OCI-LY3 (cell line): Measurements from ENCODE around the gene PTPRC.
A peak's percentile ranks its signal among the peaks of the same experiment; 100 is the strongest.

Experiments used
- H2AFZ ChIP-seq: fragments of 200-600, 300-600 bp; shearing (Covaris generic); 2 replicates; pipeline ENCODE4 v1.6.0; 2014; ENCODE audit warnings: antibody characterized with exemption, low read depth, low read length
- H3K27ac ChIP-seq: fragments of 200-600, 300-600 bp; sonication (generic); 2 replicates; pipeline ENCODE4 v1.5.1; 2014; ENCODE audit warnings: mild to moderate bottlenecking, low read length, moderate library complexity, mixed read lengths
- H3K27me3 ChIP-seq: fragments of 200-600, 300-600 bp; sonication (generic); 2 replicates; pipeline ENCODE4 v1.6.1; 2014; ENCODE audit warnings: low read depth, low read length, mixed read lengths
- H3K36me3 ChIP-seq: fragments of 200-600, 300-600 bp; sonication (generic); replicated peaks from 2 replicates; pipeline ENCODE3; 2014; ENCODE audit warnings: low read depth, low read length, mixed read lengths
- H3K4me1 ChIP-seq: fragments of 300-600, 200-600 bp; sonication (generic); 2 replicates; pipeline ENCODE4 v1.6.1; 2014; ENCODE audit warnings: low read length, mixed read lengths
- H3K4me2 ChIP-seq: fragments of 200-600, 300-600 bp; sonication (generic); 2 replicates; pipeline ENCODE4 v1.6.1; 2014; ENCODE audit warnings: low read length, mixed read lengths
- H3K4me3 ChIP-seq: fragments of 300-600, 200-600 bp; sonication (generic); 2 replicates; pipeline ENCODE4 v1.5.1; 2014; ENCODE audit warnings: antibody characterized with exemption, mild to moderate bottlenecking, low read length, moderate library complexity
- H3K79me2 ChIP-seq: fragments of 300-600, 200-600 bp; shearing (Covaris generic); 2 replicates; pipeline ENCODE4 v1.6.1; 2014; ENCODE audit warnings: mild to moderate bottlenecking, low read length, mixed read lengths
- H3K9ac ChIP-seq: fragments of 300-600, 200-600 bp; shearing (Covaris generic); 2 replicates; pipeline ENCODE4 v1.6.0; 2014; ENCODE audit warnings: mild to moderate bottlenecking, low read length, moderate library complexity
- H3K9me3 ChIP-seq: fragments of 200-600, 300-600 bp; shearing (Covaris generic); 2 replicates; pipeline ENCODE4 v1.6.1; 2014; ENCODE audit warnings: low read length, mixed read lengths; ENCODE audit not compliant: insufficient read depth
- H4K20me1 ChIP-seq: fragments of 200-600, 300-600 bp; sonication (generic); 2 replicates; pipeline ENCODE4 v1.6.1; 2016; ENCODE audit warnings: low read length, mixed read lengths; ENCODE audit not compliant: insufficient read depth
- EZH2phosphoT487 ChIP-seq: fragments of 200-600 bp; shearing (Covaris generic); IDR thresholded peaks from 2 replicates; pipeline ENCODE4 v1.6.1; 2018; ENCODE audit warnings: antibody characterized with exemption, mixed run types, low read depth
- TF ChIP-seq, protein P1 (sequence below): fragments of 200-600, 300-600 bp; sonication (generic); IDR thresholded peaks from 2 replicates; pipeline ENCODE4 v1.5.1; 2014; ENCODE audit warnings: antibody characterized with exemption, low read length, low read depth

Gene PTPRC

DNA sequence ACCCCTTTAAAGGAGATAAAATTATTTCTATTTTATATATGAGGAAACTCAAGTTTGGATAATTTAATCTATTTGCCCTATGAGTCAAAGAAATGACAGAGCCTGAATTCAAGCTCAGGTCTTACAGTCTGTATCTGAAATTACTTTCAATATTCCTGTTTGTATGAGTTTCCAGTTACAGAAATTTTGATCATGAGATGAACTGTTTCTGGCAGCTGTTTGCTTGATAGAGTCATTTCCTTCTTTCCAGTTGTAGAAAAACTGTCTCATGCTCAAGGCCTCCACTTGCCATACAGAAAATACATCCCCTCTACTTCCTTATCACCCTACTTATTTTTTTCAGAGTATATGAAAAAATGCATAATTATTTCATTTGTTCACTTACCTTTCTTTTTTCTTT, 87.6 kb downstream of the PTPRC start:
- Histone ChIP-seq H3K79me2 (no peaks in the 10 kb centered on the region), H3K27ac (no peak overlapping the region), H3K4me2 (no peak overlapping the region), H3K27me3 (no peaks in the 10 kb centered on the region), H2AFZ (no peak overlapping the region), H3K4me3 (no peak overlapping the region), H4K20me1 (no peaks in the 10 kb centered on the region), H3K9ac (no peak overlapping the region), H3K36me3 (peaks cover 38% of the 10 kb centered on the region), H3K4me1 (no peaks in the 10 kb centered on the region), H3K9me3 (no peaks in the 10 kb centered on the region)
- no peak for TF ChIP-seq EZH2phosphoT487
- TF ChIP-seq, protein P1, sequence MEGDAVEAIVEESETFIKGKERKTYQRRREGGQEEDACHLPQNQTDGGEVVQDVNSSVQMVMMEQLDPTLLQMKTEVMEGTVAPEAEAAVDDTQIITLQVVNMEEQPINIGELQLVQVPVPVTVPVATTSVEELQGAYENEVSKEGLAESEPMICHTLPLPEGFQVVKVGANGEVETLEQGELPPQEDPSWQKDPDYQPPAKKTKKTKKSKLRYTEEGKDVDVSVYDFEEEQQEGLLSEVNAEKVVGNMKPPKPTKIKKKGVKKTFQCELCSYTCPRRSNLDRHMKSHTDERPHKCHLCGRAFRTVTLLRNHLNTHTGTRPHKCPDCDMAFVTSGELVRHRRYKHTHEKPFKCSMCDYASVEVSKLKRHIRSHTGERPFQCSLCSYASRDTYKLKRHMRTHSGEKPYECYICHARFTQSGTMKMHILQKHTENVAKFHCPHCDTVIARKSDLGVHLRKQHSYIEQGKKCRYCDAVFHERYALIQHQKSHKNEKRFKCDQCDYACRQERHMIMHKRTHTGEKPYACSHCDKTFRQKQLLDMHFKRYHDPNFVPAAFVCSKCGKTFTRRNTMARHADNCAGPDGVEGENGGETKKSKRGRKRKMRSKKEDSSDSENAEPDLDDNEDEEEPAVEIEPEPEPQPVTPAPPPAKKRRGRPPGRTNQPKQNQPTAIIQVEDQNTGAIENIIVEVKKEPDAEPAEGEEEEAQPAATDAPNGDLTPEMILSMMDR, result no peak

DNA sequence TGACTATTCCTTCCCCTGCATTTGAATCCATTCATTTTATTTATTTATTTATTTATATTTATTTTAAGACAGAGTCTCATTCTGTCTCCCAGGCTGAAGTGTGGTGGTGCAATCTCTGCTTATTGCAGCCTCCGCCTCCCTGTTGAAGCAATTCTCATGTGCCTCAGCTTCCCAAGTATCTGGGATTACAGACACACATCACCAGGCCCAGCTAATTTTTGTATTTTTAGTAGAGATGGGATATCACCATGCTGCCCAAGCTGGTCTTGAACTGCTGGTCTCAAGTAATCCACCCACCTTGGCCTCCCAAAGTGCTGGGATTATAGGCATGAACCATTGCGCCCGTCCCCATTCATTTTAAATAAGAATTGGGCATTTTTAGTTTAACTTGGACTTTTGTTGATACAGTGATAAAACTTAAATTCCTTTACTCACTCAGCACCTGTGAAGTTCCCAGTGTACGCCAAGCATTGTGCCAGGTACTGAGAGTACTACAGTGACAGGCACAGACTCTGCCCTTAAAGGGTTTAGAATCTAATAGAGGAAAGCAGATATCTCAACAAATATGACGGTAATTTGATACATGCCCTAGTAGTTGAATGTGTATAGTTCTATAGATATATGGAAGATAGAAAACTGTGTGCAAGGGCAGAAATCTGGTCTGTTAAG, 90.5 kb downstream of the PTPRC start:
- Histone ChIP-seq H4K20me1 (peaks cover 9% of the 10 kb centered on the region; the same call in 1 of the 2 replicates), H3K27me3 (no peaks in the 10 kb centered on the region), H3K27ac (no peak overlapping the region), H2AFZ (no peak overlapping the region), H3K4me2 (no peak overlapping the region), H3K36me3 (peaks cover 49% of the 10 kb centered on the region), H3K9ac (no peak overlapping the region), H3K9me3 (no peaks in the 10 kb centered on the region), H3K79me2 (no peaks in the 10 kb centered on the region), H3K4me3 (no peak overlapping the region), H3K4me1 (peaks cover 10% of the 10 kb centered on the region)
- TF ChIP-seq, protein P1, result no peak
- no peak for TF ChIP-seq EZH2phosphoT487

DNA sequence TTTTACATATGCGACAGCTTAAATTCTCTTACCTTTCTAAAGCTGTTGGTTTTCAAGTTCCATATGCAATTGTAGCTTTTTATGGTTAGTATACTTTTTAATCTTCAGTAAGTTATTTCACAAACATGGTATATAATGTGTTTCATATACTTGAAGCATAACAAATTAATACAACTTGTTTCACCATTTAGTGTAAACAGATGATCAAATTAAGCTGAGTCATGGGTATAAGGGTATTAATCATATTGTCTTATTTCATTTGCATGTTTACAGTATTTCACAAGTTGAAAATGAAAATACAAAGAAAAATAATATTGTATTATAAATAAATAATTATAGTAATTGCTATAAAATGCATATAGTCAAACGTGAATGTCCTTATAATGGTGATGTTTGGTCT, 92.1 kb downstream of the PTPRC start:
- no peak overlapping the region for H3K9ac ChIP-seq
- H3K27me3 ChIP-seq, result no peaks in the 10 kb centered on the region
- no peak for TF ChIP-seq EZH2phosphoT487
- TF ChIP-seq, protein P1, result no peak
- H3K36me3 ChIP-seq, result peaks cover 49% of the 10 kb centered on the region
- H3K79me2 ChIP-seq, result no peaks in the 10 kb centered on the region
- peaks cover 16% of the 10 kb centered on the region for H3K4me1 ChIP-seq
- no peak overlapping the region for H2AFZ ChIP-seq
- H3K4me3 ChIP-seq, result no peak overlapping the region
- peaks cover 9% of the 10 kb centered on the region; the same call in 1 of the 2 replicates for H4K20me1 ChIP-seq
- H3K4me2 ChIP-seq, result no peak overlapping the region
- H3K27ac ChIP-seq, result no peak overlapping the region
- H3K9me3 ChIP-seq, result no peaks in the 10 kb centered on the region

DNA sequence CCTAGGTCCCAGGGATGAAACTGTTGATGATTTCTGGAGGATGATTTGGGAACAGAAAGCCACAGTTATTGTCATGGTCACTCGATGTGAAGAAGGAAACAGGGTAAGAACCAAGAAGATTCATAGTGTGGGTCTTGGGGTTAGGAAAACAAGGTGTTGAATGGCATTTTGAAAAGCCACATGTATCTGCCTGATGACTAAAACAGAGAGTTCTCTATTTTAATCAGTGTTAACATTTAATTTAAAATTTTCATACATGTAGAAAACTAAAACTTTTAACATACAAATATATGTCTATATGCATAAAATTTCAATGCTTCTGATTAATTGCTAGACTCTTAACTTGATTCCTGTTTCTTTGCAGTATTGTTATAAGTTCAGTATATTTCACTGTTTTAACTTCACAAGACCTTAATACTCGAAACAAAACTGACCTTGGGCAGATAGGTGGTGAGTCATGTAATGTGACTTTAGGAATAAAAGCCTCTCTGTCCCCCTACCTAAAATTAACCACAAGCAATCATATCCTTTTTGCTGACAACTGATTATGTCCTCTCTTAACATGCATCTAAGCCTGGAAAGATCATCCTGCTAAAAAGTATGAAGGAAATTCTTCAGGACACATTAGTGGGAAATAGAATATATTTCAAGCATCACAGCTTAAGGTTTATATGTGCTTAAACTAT, 95.6 kb downstream of the PTPRC start:
- Histone ChIP-seq H3K79me2 (no peaks in the 10 kb centered on the region), H3K27ac (peak overlapping the region; percentile 31), H4K20me1 (peaks cover 9% of the 10 kb centered on the region; the same call in 1 of the 2 replicates), H3K4me1 (peaks cover 16% of the 10 kb centered on the region), H3K9me3 (no peaks in the 10 kb centered on the region), H3K36me3 (peaks cover 74% of the 10 kb centered on the region), H3K27me3 (no peaks in the 10 kb centered on the region), H3K4me2 (peak overlapping the region; percentile 42), H2AFZ (no peak overlapping the region), H3K4me3 (peak overlapping the region; percentile 16), H3K9ac (no peak overlapping the region)
- no peak for TF ChIP-seq EZH2phosphoT487
- TF ChIP-seq, protein P1, result no peak
